CD4-positive, alpha-beta T cell treated with Interferon gamma for 1 hour (primary cell): ENCODE measurements around the gene ZNF232.
"Not testable (repeated sequence)": the region's sequence is repeated elsewhere in the genome, so short reads cannot be mapped to it uniquely, and the experiment has no call there.

Experiments
- DNase-seq: peaks from one replicate; pipeline ENCODE4 v3.0.0-alpha.2; 2020

Gene ZNF232

DNA sequence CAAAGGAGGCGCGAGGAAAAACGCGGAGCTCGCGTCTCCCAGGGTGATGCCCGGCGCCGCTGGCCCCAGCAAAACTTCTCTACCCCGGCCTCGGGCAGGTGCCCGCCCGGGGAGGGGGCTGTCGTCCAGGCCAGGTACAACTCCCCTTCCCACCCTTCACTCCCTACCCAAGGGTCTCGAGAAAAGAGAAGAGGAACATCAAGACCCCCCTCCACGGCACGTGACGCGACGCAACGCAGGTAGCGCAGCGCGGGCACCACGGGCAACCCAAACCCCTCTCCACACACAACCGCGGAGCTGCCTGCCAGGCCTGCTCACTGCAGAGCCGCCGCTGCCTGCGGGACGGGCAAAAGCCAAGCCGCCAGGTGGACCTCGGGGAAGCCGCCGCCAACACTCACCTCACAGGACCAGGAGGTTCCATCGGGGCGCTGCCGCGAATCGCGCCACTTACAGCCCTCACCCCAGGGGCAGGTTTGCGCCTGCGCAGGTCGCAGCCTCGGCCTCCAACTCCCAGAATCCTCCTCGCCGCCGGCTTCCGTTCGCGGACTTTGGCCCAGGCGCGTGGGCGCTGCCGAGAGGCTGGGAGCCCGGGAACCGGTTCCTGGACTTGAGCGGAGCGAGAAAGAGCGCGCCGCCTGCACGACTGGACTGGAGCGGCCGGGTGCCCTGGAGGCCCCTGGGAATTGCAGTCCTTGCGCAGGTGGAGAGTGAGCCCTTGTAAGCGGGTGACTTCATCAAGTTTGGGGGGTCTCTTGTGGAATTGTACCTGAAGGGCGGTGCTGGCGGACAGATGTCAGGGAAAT, at the start of gene ZNF232:
TSS of gene ZNF232 (minus strand) at position 477 of the 803 bp plus-strand sequence. CDS start at position 421, 56 bp downstream.
- DNase-seq: peak; percentile 89

GRCh38 chr17:5160702-5161101, 49.0 kb upstream of the ZNF232 start:
- not testable (repeated sequence) for DNase-seq

DNA sequence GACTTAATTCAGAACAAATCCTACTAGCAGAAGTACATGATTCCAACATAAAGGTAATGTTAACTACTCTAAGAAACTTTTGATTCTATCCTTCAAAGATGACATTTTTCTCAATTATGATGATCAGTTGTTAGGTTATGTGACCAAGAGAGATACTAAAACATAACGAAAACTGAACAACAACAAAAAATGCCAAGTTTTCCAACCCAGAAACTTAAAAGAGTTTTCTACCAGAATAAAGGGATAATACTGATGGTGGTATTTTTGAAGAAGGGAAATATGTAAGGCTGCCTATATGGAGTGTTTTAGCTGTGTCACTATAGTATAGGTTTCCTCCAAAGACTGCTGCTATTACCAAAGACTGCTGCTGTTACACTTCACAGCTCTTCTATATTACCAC, 34.4 kb upstream of the ZNF232 start:
- not testable (repeated sequence) for DNase-seq

GRCh38 chr17:5142877-5143276, 31.2 kb upstream of the ZNF232 start:
- DNase-seq: not testable (repeated sequence)

GRCh38 chr17:5139458-5139732, 27.7 kb upstream of the ZNF232 start:
- no peak for DNase-seq

DNA sequence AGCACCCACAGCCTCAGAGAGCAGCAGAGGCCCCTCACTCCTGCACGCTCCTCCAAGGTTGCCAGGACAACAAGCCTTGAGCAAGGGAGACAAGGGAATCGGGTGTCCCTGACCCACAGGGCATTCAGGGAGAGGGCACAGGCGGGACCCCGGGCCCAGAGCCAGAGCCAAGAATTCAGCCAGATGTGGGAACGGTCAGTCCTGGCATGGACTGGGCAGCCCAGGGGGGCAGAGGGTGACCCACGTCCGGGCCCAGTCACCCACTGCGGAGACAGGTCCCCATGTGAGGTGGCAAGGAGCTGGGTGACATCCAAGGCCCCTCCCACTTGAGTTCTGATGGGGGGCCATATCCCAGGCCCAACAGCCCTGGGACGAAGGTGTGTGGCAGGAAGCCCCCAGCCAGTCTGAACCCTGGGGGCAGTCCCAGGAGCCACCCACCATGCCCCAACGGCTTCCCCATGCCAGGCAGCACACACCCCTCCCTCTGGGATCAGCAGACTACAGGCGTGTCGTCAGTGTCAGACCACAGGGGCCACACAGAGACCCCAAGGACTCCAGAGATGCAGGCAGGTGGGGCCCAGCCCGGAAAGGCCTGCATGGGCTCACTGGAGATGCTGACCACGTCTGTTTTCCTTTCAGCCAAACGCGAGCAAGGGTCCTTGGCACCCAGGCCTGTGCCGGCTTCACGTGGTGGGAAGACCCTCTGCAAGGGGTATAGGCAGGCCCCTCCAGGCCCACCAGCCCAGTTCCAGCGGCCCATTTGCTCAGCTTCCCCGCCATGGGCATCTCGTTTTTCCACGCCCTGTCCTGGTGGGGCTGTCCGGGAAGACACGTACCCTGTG, 27.2 kb upstream of the ZNF232 start:
- no peak for DNase-seq

DNA sequence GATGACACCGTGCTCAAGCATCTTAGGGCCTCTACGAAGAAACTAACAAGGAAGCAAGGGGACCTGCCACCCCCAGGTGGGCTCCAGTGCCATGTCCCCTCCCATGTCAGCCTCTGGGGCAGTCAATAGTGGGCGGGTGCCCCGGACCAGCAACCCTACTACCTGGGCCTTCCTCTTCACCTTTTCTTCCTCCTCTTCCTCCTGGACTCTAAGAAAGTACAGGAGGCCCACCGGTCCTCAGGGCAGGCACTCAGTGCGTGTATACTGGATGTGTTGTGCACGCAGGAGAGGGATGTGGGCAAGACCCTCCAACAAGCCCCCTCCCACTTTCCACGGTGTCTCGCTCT, 26.5 kb upstream of the ZNF232 start:
- DNase-seq: not testable (repeated sequence)

GRCh38 chr17:5137511-5138197, 26.0 kb upstream of the ZNF232 start:
- DNase-seq: not testable (repeated sequence)

DNA sequence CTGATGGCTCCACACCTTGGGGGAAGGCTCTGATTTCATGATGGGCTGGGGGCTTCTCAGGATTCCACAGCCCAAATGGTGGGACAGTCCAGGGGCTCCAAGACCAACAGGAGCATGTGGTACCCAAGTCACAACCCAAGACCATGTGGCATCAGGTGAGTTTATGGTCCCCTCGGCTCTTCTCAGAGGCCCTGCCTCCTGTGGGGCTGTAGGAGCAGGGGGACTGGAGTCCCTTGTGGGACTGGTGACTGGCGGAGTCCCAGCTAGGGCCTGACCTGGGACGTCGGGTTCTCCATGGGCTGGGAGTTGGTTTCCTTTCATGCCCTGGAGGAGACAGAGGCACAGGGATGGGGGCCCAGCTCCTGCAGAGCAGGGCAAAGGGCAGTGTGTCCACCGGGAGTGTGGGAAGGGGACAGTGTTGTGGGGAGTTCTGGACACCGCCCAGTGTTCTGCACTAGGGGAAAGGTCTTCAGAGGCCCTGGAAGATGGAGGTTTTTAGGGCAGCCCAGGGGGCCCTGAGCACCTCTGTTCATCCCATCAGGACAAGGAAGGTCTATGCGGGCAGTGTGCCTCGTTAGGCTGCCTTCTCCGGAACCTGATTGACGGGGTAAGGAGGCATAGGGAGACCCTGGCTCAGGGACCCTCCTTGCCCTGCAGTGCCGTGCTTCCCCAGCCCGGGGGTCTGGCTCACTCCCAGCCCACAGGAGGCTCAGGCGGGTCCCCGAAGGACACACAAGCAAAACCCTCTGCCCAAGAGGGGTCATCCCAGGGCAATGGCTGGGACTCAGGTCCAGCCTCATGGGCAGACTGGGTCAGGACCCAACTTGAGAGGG, 25.1 kb upstream of the ZNF232 start:
- DNase-seq: not testable (repeated sequence)

- DNase-seq: no peak
Observed at GRCh38 chr17:5135726-5136579, 24.3 kb upstream of the ZNF232 start.

DNA sequence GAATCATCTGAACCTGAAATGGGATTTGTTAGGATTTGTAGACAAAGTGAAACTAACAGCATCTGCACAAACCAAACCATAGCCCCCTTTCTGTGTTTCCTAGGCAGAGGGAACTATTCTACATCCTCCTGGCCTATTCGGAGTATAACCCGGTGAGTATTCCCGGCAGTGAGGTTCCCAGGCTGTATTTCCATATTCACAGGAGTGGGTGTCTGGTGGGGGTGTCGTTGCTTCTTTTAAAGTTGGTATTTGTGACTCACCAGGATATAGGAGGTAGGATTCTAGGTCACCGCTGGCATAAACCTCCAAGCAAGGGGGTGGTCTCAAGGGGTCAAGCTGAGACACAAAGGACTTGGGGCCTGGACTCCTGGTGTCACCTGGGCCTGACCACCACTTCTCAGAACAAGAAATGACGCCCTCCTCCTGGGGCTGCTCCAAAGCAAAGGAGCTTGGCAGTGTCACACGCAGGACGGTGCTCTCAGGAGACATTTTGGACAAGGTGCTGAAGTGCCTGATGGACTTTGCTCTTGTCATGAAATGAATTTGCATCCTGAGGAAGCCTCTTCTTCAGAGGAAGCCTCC, 23.5 kb upstream of the ZNF232 start:
- DNase-seq: not testable (repeated sequence)

DNA sequence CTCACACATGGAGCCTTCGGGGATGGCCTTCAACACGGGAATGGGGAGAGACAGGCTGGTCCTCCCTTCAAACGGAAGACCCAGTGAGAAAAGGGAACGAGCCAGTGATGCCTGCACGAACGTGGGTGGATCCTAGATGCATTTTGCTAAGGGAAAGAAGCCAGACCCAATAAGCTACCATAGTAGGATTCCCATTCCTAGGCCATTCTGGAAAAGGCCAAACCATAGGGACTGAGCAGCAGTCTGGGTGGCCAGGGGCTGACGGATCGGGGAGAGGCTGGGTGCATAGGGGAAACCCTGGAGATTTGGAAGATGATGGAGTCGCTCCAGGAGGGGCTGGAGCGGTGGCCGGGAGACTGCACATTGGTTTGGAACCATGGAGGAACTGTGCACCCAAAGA, 22.9 kb upstream of the ZNF232 start:
- not testable (repeated sequence) for DNase-seq

- DNase-seq: not testable (repeated sequence)
Observed at GRCh38 chr17:5133961-5134360, 22.3 kb upstream of the ZNF232 start.

GRCh38 chr17:5133311-5133710, 21.6 kb upstream of the ZNF232 start:
- no peak for DNase-seq

GRCh38 chr17:5132503-5133225, 21.0 kb upstream of the ZNF232 start:
- DNase-seq: not testable (repeated sequence)

DNA sequence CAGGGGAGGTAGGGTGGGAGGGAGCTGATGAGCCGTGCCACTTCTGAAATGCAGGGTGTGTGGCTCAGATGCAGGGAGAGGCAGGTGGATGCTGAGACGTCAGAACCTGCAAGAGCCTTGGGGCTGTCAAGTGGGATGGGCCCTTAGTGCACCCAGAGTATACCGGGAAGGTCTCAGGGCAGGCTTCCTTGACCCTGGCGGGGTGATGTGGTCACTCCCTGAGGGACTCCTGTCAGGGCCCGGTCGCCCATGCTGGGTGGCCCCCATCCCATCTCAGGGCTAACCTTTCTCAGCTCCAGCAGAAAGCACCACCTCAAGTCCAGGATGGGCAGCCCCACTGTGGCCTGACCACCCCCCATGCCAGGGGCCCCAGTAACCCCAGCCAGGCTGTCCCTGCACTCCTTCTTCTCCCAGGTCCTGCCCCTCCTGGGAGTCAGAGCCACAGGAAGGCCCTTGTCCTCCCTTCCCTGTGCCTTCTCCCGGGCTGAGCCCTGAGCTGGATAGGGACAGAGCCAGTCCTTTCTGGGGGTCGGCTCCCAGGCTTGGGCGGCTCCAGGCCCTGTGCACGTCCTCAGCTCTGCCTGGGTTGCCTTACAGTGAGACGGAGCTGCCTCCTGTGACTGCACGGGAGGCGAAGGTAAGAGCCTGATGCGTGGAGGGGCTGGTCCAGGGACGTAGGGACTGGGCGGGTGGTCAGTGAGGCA, 20.3 kb upstream of the ZNF232 start:
- not testable (repeated sequence) for DNase-seq

- no peak for DNase-seq
Observed at GRCh38 chr17:5131146-5131715, 19.6 kb upstream of the ZNF232 start.

GRCh38 chr17:5130687-5131086, 19.0 kb upstream of the ZNF232 start:
- DNase-seq: not testable (repeated sequence)

- DNase-seq: not testable (repeated sequence)
Observed at GRCh38 chr17:5130261-5130660, 18.6 kb upstream of the ZNF232 start.
